Measurements from ENCODE around the gene FUT7.
A peak's percentile ranks its signal among the peaks of the same experiment; 100 is the strongest.

Gene FUT7

DNA sequence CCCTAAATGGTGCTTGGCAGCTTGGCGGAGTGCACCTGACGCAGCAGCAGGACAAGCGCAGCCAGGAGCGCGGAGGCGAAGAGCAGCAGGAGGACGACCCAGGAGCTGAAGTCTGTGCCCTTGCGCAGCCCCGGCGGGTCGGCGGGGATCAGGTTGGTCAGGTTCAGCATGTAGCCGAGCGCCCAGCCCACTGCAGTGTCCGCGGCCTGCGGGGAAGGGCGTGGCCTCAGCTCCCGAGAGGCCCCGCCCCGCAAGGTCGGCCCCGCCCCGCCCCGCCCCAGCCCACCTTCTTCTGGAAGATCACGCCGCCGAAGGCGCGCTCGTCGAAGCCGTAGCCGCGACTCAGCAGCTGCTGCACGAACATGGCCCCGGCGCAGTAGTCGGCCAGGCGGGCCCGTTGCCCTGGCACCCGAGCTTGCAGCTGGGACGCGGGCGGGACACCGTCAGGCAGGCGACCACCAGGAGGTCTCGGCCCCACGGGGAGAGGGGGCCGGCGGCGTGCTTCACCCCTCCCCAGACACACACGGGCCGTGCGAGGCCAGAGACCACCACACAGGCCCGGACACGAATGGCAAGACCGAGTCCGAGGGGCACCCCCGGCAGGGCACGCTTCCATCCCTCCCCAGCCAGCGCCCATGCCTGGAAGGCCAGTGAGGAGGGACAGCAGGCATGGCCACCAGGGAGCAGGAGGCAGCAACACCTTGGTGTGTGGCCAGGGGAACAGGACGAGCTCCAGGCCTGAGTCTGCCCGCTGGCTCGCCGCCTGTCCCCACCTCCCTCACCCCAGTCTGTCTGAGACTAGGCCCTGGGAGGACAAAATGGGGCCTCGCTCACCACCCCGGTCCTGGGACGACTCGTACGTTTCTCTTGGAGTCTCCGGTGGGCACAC, 17.0 kb upstream of the FUT7 start:
- TF ChIP-seq HIC1 (tag by site-specific recombination; IDR thresholded peaks at IDR 0.05) (0 out of 2 replicates have a peak, but pooled peaks have one; percentile 23), GLIS2 (tag by site-specific recombination; IDR thresholded peaks at IDR 0.05) (peak; percentile 70), KLF17 (tag by site-specific recombination; IDR thresholded peaks at IDR 0.05) (no peak), ZBTB11 (tag by site-specific recombination; conservative IDR thresholded peaks at IDR 0.05; ENCODE audit: low read depth) (no peak), ZNF121 (tag by site-specific recombination; IDR thresholded peaks at IDR 0.05) (no peak), ZNF623 (tag by site-specific recombination; IDR thresholded peaks at IDR 0.05) (no peak), BCL6B (tag by site-specific recombination; IDR thresholded peaks at IDR 0.05) (no peak), KLF8 (tag by site-specific recombination; IDR thresholded peaks at IDR 0.05) (peak; percentile 77; the same call in 1 of the 2 replicates), KLF1 (tag by site-specific recombination; IDR thresholded peaks at IDR 0.05) (peak; percentile 71; the same call in 1 of the 2 replicates), ZNF585B (tag by site-specific recombination; IDR thresholded peaks at IDR 0.05) (0 out of 2 replicates have a peak, but pooled peaks have one; percentile 18)
- Histone ChIP-seq H3K4me3 (ENCODE audit: low read depth, low read length) (no peak overlapping the region), H3K27ac (ENCODE audit: extremely low read depth, low read depth, low read length) (no peak overlapping the region), H3K4me1 (ENCODE audit: control insufficient read depth, insufficient read depth, low read length) (peaks cover 5% of the 10 kb centered on the region; the same call in 1 of the 2 replicates), H3K36me3 (ENCODE audit: control insufficient read depth in 2 of 2, insufficient read depth in 1 of 2, low read length in 2 of 2) (no peaks in the 10 kb centered on the region), H3K9me3 (ENCODE audit: control insufficient read depth, insufficient read depth, low read depth, low read length) (no peaks in the 10 kb centered on the region)
- POLR2A ChIA-PET = interaction anchor here (0.6 to 2.0 kb wide), 7 partner anchors 11 to 194 kb away, joined by 3 to 5 read pairs (median 4); partner anchors contain the start of gene MAN1B1
- CTCF ChIA-PET = interaction anchor here (0.5 to 5.4 kb wide), 20 partner anchors 10 to 288 kb away, joined by 3 to 237 read pairs (median 4); partner anchors contain the start of genes SAPCD2 and UAP1L1

- ChIA-PET CTCF (interaction anchor here (0.5 to 5.4 kb wide), 43 partner anchors 9 to 594 kb away, joined by 3 to 237 read pairs (median 4); partner anchors contain the start of genes ABCA2, CYSRT1, FUT7 and MAN1B1), POLR2A (interaction anchor here (0.5 to 1.6 kb wide), 17 partner anchors 10 to 350 kb away, joined by 3 to 11 read pairs (median 5); partner anchors contain the start of genes MAN1B1, NRARP, RNF224 and SAPCD2)
- Histone ChIP-seq H3K4me3 (ENCODE audit: low read depth, low read length) (peak within 1 kb of the TSS; percentile 58), H3K36me3 (ENCODE audit: control insufficient read depth in 2 of 2, insufficient read depth in 1 of 2, low read length in 2 of 2) (no peaks in the 10 kb centered on the region), H3K27ac (ENCODE audit: extremely low read depth, low read depth, low read length) (peak within 1 kb of the TSS; percentile 79; the same call in 1 of the 2 replicates), H3K9me3 (ENCODE audit: control insufficient read depth, insufficient read depth, low read depth, low read length) (no peaks in the 10 kb centered on the region), H3K4me1 (ENCODE audit: control insufficient read depth, insufficient read depth, low read length) (peaks cover 5% of the 10 kb centered on the region; the same call in 1 of the 2 replicates)
- peak; percentile 43; the same call in 1 of the 2 replicates for TF ChIP-seq ZNF629 (tag by site-specific recombination; IDR thresholded peaks at IDR 0.05)
- TF ChIP-seq ZNF341 (tag by site-specific recombination; IDR thresholded peaks at IDR 0.05; ENCODE audit: low read depth) = peak; percentile 98
- TF ChIP-seq ZNF664 (tag by site-specific recombination; IDR thresholded peaks at IDR 0.05) = no peak
- TF ChIP-seq, protein P1, sequence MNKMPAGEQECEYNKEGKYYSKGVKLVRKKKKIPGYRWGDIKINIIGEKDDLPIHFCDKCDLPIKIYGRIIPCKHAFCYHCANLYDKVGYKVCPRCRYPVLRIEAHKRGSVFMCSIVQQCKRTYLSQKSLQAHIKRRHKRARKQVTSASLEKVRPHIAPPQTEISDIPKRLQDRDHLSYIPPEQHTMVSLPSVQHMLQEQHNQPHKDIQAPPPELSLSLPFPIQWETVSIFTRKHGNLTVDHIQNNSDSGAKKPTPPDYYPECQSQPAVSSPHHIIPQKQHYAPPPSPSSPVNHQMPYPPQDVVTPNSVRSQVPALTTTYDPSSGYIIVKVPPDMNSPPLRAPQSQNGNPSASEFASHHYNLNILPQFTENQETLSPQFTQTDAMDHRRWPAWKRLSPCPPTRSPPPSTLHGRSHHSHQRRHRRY (tag by site-specific recombination; IDR thresholded peaks at IDR 0.05) = no peak
- peak; percentile 36 for TF ChIP-seq ZIC2 (tag by site-specific recombination; IDR thresholded peaks at IDR 0.05)
- TF ChIP-seq MZF1 (tag by site-specific recombination; IDR thresholded peaks at IDR 0.05; ENCODE audit: borderline replicate concordance) = no peak
- TF ChIP-seq, protein P2, sequence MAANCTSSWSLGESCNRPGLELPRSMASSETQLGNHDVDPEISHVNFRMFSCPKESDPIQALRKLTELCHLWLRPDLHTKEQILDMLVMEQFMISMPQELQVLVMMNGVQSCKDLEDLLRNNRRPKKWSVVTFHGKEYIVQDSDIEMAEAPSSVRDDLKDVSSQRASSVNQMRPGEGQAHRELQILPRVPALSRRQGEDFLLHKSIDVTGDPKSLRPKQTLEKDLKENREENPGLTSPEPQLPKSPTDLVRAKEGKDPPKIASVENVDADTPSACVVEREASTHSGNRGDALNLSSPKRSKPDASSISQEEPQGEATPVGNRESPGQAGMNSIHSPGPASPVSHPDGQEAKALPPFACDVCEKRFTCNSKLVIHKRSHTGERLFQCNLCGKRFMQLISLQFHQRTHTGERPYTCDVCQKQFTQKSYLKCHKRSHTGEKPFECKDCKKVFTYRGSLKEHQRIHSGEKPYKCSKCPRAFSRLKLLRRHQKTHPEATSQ (tag by site-specific recombination; IDR thresholded peaks at IDR 0.05) = 0 out of 2 replicates have a peak, but pooled peaks have one; percentile 9
- 0 out of 2 replicates have a peak, but pooled peaks have one; percentile 13 for TF ChIP-seq YY2 (tag by site-specific recombination; IDR thresholded peaks at IDR 0.05)
These were observed 14.3 kb upstream of the FUT7 start, which contains the start of gene NPDC1 for GRCh38 chr9:137046088-137046787. TSS of gene NPDC1 (minus strand) at chr9:137046177. CDS start at chr9:137045989, 188 bp downstream.

Data from HEK293 (cell line).